HG02571 (cell line): Measurements from ENCODE around the gene MEA1.
"Not testable (repeated sequence)": the region's sequence is repeated elsewhere in the genome, so short reads cannot be mapped to it uniquely, and the experiment has no call there.

Experiments used
- ATAC-seq: cut with Tn5 transposase; IDR thresholded peaks from one replicate; pipeline ENCODE4 v1.9.1; 2021; ENCODE audit warnings: mild to moderate bottlenecking, moderate library complexity; ENCODE audit not compliant: unreplicated experiment

MEA1 gene

DNA sequence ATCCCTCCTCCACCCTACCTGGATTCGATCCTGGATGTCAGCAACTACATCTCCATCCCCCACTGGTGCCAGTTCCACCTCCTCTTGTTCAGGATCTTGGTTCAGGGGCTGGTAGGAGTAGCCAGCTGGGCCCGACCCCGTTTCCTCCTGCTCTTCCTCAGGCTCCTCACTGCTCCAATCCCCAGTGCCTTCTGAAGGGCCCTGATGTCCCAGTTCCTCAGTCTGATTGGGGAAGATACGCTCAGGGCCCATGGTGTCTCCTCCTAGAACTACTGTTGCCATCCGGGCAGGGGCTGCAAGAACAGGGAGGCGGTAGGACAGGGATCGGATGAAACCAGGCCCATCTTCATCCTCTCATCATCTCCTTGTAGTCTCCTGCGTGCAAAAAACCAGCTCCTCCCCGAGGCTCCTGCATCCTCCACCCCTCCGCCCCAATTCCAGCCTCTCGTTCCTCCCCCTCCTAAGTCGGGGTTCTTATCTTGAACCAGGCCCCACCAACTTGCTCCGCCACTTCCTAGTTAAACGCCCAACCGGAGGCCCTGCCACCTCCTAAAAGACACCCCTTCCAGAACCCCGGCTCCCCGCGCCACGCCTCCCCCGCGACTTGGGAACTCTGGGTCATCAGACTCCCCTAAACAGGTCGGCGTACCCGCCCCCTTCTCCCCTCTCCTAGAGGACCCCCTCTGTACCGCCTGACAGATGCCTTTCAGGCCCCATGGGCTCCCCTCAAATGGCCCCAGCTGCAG, 476 bp downstream of the MEA1 start:
- ATAC-seq, result no peak

DNA sequence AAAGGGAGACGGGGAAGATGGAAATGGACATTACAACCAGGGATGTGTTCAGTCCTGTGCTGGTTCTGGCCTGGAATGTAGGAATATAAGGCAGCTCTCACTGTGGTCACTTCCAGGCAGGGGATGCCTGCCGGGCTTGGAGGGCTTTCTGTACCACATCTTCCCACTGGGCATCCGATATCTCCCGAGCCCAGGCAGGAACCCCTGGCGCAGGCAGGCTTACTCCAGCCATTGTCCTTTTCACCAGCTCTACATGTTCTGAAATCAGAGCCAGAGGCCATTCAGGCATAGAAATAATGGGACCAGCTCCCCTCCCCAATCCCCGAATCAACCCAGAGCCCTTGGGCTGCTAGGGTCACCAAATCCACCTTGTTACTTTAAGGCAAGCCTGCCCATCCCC, 1.4 kb downstream of the MEA1 start:
- ATAC-seq, result no peak

DNA sequence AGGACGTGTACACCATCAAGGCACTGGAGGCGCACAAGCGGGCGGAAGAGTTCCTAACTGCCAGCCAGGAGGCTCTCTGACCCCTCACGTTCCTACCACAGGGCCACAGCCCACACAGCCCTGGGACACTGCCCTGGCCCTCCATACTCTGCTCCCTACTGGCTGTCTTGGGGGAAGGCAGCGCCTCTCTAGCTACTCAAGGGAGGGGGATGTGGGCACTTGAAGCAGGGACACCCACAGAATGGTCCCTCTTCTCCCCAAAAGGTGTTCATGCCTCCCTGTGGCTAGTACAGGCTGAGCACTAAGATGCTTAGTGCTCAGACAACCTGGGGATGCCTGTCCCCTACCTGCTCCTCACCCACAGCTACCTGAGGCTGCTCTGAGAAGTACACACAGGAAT, 2.5 kb downstream of the MEA1 start:
- no peak for ATAC-seq

- ATAC-seq, result no peak
Observed at GRCh38 chr6:43009124-43009523, 4.6 kb downstream of the MEA1 start.

DNA sequence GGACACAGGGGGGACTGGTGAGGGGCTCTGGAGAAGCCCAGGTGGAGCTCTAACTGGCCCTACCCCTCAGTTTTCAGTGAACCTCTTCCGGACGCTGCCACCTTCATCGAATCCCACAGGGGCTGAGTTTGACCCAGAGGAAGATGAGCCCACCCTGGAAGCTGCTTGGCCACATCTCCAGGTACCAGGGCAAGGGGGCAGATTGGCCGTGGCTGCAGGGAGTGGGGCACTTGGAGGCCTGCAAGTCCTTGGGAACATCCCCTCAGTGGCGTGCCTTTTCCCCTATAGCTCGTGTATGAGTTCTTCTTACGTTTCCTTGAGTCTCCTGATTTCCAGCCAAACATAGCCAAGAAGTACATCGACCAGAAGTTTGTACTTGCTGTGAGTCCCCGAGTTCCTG, 6.6 kb downstream of the MEA1 start:
- ATAC-seq, result no peak

DNA sequence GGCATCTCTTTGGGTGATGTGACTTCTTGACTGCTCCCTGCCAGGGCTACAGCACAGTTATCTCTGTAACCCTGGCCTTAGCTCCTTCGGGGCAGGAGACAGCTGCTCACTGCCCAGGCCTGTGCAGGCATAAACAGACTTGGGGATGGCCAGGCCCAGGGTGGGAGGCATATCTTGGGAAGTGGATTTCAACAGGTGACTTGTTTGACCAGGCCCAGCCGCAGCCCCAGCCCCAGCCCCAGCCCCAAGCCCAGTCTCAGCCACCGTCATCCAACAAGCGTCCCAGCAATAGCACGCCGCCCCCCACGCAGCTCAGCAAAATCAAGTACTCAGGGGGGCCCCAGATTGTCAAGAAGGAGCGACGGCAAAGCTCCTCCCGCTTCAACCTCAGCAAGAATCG, 7.5 kb downstream of the MEA1 start:
- ATAC-seq, result no peak

GRCh38 chr6:43005844-43006243, 7.9 kb downstream of the MEA1 start:
- no peak for ATAC-seq

GRCh38 chr6:43001843-43002242, 11.9 kb downstream of the MEA1 start:
- no peak for ATAC-seq

DNA sequence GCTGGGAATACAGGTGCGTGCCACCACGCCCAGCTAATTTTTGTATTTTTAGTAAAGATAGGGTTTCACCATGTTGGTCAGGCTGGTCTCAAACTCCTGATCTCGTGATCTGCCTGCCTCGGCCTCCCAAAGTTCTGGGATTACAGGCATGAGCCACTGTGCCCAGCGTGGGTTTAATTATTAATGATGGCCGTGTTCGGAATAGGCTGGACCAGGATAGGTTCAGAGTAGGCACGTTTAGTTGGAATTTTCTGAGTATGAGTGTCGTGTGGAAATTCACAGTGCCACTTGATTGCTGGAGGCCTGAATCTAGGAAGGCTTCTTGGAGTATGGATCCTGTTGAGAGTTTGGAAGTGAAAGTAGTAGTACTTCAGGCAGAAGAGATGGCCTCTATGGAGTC, 15.5 kb downstream of the MEA1 start:
- ATAC-seq, result not testable (repeated sequence)

GRCh38 chr6:42996513-42996912, 17.2 kb downstream of the MEA1 start:
- no peak for ATAC-seq

DNA sequence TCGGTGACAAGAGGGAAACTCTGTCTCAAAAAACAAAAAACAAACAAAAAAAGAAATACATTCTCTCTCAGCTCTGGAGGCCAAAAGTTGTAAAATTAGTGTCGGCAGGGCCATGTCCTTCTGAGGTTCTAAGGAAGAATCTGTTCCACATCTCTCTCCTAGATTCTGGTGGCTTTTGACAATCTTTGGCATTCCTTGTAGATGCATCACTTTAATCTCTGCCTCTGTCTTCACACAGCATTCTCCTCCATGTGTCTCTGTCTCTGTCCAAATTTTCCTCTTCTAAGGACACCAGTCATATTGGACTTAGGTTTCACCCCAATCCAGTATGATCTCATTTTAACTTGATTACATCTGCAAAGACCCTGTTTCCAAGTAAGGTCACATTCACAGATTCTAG, 20.3 kb downstream of the MEA1 start:
- ATAC-seq, result no peak

DNA sequence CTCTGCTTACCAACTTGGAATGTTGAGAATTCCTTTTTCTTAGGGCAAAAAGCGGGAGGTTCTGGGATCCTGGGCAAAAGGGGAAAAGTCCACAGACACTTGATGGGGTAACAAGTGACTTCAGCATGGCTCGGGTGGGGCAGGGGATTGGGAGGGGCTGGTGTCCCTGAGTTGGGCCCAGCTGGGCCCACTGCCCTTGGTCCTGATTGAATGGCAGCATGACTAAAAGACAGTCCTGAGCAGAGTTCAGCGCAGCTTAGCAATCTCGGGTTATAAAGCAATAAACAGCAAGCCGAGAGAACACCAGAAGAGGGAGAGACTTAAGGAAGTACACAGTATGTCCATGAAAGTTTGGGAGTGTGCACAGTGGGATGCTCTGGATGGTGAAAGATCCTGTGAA, 23.8 kb downstream of the MEA1 start:
- ATAC-seq, result no peak

GRCh38 chr6:42988486-42989020, 25.2 kb downstream of the MEA1 start:
- ATAC-seq, result no peak

DNA sequence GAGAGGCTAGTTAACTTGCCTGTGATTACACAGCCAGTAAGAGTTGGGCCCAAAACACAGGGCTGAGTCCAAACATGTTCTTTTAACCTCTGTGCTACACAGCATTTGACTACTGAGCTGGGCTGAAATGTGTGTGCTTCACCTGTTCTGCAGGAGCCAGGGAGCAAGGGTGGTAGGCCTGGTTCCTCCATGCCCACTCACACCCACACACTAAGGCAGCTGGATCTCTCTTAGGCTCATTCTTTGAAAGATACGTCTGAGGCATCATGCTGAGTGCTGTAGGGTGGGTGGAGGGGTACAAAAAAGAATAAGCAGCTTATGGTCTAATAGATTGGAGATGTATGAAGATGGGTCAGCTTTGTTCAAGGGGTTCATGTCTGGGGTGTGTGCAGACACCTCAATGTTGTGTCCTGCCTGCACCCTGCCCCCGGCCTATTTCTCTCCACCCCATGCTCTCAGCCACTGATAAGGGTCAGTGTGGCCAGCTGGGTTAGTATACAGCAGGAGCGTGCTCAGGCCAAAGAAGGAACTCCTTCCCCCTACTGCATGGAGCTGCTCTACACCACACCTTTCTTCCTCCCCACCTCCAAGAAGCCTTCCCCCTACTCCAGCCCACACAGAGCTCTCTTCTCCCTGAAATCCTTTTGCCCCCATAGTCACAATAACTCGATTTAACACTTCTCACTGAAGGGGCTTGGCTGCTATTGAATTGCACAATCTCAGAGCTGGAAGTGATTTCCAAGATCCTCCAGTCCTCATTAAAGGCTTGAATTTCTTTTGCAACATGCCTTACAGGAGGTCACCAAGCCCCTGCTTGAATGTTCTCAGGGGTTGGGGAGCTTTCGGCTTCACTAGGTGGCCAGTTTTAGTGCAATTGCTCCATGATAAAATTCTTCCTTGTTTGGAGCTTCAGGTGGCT, 26.0 kb downstream of the MEA1 start:
- no peak for ATAC-seq

DNA sequence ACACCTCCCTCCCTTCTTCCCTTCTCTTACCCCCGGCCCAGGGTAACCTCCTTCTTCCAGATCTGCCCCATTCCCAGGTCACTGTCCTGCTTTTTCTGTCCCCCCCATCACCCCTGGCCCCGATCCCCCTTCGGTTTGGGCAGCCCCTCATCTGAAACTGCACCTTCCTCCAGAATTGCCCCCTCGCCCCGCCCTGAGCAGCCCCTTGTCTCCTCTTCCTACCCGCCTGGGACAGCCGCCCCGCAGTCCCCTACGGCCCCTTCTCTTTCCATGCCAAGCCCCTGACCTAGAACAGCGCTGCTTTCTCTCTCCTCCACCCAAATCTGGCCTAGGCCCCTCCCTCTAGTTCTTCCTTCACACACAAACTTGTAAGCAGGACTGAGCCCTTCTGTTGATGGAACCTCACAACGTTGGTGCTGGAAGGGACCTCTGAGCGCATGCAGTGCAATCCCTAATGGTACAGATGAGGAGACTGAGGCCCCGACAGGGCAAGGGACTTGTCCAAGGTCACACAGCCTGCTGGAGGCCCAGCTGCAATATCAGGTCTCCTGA, 28.7 kb downstream of the MEA1 start:
- no peak for ATAC-seq

- ATAC-seq, result peak; percentile 88
Observed at GRCh38 chr6:42984001-42984923, 29.5 kb downstream of the MEA1 start, which contains the start of gene PPP2R5D. Gene PPP2R5D, plus strand, starts transcription at chr6:42984570. Its CDS starts 108 bp downstream, at chr6:42984678.

DNA sequence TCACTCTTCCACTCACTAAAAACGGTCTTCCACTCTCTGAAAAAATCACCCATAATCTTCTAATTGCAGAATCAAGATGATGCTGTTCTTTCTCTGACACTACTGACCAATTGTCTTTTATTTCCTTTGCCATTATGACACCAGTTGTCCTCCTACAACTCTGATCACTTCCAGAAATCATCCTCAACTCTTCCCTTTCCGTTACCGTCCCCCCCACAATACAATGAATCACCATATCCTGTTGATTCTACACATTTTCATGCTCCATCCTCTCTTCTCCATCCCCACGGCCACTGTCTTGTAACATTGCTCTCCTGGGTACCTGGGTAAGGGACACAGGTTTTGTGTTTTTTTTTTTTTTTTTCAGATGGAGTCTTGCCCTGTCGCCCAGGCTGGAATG, 31.9 kb downstream of the MEA1 start:
- no peak for ATAC-seq

DNA sequence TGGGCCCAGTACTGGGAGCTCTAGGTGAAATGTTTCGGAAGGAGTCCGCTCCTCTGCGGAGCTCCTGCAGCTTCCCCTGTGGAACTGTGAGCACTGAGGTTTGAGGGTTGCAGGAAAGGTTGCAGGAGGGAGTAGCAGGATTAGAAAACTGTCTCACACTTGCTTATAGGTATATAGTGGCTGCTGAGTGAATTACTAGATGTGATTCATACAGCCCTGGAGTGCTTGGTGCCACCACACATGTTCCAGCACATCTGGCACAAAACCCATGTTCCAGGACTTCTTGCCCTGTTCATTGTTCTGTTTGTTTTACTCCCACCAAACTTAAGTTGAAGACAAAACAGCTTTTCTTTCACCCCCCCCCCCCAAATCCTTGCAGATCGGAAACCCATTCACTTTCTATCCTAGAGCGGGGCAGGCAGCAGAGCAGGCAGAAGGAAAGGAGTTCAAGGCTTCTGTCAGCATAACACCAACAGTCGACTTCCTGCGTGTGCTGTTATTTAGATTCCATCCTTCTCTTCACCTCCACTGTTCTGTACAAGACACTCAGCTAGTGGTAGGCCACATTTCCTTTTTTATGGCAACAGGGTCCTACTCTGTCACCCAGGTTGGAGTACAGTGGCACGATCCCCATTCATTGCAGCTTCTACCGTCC, 34.1 kb downstream of the MEA1 start:
- no peak for ATAC-seq

DNA sequence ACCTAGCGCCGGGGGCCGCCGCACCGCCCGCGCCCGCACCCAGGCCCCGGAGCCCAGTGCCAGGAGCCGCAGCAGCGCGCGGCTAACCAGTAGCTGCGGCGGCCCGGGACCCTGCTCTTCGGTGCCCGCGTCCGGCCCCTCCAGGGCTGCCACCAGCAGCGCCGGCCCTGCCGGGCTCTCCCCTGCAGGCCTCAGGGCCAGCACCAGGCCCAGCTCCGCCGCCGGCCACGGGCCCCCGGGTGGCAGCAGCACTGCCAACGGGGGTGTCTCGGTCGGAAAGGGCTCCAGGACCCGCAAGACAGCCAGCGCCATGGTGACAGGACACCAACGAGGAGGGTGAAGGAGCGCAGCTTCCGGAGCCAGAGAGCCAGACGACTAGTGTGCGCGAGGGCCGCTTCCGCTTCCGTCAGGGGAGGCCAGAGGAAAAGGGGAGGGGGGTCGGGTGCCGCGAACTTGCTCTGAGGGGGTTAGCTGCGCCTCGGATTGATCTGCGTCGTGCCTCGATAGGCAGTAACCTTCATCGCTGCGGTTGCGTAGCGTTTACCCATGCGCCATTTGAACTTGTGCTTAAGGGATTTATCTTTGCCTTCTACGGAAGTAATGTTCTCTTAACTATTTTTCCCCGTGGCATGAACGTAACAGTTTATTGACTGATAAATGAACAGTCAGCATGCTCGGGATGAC, 34.8 kb downstream of the MEA1 start, which contains the start of gene PEX6:
TSS of gene PEX6 (minus strand) at position 343 of the 684 bp plus-strand sequence. CDS start at position 312, 31 bp downstream.
- peak; percentile 75 for ATAC-seq
